PC-9 (cell line): Measurements from ENCODE around the gene UBXN4. TPM values are rescaled to one million over a fixed set of nuclear protein-coding genes. Genes with fewer than 3 reads are reported as not detected.

Experiments used
- BruUV-seq: library from RNA; stranded (reverse); fragments of 400-500 nt; replicated peaks from 2 replicates; lab custom pipeline; 2021; lab: Mats Ljungman, UMichigan
- CTCF ChIA-PET: fragments of 300-600 bp; sonication (Branson Sonifier 250); formaldehyde crosslinking; loops from one replicate; lab custom pipeline; 2022; ENCODE audit warnings: antibody characterized with exemption; lab: Charles Lee
- POLR2A ChIA-PET: fragments of 300-600 bp; sonication (Branson Sonifier 250); formaldehyde crosslinking; loops from one replicate; lab custom pipeline; 2022; ENCODE audit warnings: antibody characterized with exemption; ENCODE audit not compliant: unreplicated experiment; lab: Charles Lee
- DNase-seq, 2 experiments: peaks; one replicate each; pipeline versions ENCODE4 v3.0.0 to v3.0.0-alpha.2; 2015 to 2022; ENCODE audit warnings: mixed read lengths in 1 of 2
- H2AFZ ChIP-seq: fragments of 200-600 bp; sonication (generic); 2 replicates; pipeline ENCODE4 v1.8.1; 2017; ENCODE audit warnings: antibody characterized with exemption
- H3F3A ChIP-seq: fragments of 200-600 bp; sonication (generic); 2 replicates; pipeline ENCODE4 v1.8.1; 2017; ENCODE audit warnings: antibody characterized with exemption, mild to moderate bottlenecking, low read depth; ENCODE audit not compliant: insufficient read depth
- H3K27ac ChIP-seq: fragments of 200-600 bp; sonication (generic); 2 replicates; pipeline ENCODE4 v1.6.1; 2016; ENCODE audit warnings: mixed run types
- H3K27me3 ChIP-seq: fragments of 200-600 bp; sonication (generic); 2 replicates; pipeline ENCODE4 v1.6.1; 2016; ENCODE audit warnings: low read depth, mixed run types; ENCODE audit not compliant: insufficient read depth
- H3K36me3 ChIP-seq: fragments of 200-600 bp; sonication (generic); 2 replicates; pipeline ENCODE4 v1.6.1; 2016; ENCODE audit warnings: low read depth, mixed run types
- H3K4me1 ChIP-seq: fragments of 200-600 bp; sonication (generic); replicated peaks from 2 replicates; pipeline ENCODE4 v1.6.1; 2016; ENCODE audit warnings: mixed run types; ENCODE audit not compliant: insufficient read depth
- H3K4me2 ChIP-seq: fragments of 200-600 bp; sonication (generic); 2 replicates; pipeline ENCODE4 v1.6.1; 2017; ENCODE audit warnings: mixed run types
- H3K4me3 ChIP-seq: fragments of 200-600 bp; sonication (generic); 2 replicates; pipeline ENCODE4 v1.6.1; 2016; ENCODE audit warnings: mixed run types
- H3K79me2 ChIP-seq: fragments of 200-600 bp; sonication (generic); 2 replicates; pipeline ENCODE4 v1.6.1; 2017; ENCODE audit warnings: low read depth, mixed run types
- H3K9me2 ChIP-seq: fragments of 200-600 bp; sonication (generic); 2 replicates; pipeline ENCODE4 v1.8.1; 2017; ENCODE audit warnings: mild to moderate bottlenecking; ENCODE audit not compliant: insufficient read depth
- H3K9me3 ChIP-seq: fragments of 200-600 bp; sonication (generic); 2 replicates; pipeline ENCODE4 v1.8.1; 2016; ENCODE audit warnings: low read depth; ENCODE audit not compliant: insufficient read depth
- H4K20me1 ChIP-seq: fragments of 200-600 bp; sonication (generic); 2 replicates; pipeline ENCODE4 v1.8.1; 2017; ENCODE audit not compliant: insufficient read depth
- EZH2 ChIP-seq: fragments of 200-600 bp; sonication (generic); IDR thresholded peaks from 2 replicates; pipeline ENCODE4 v1.8.0; 2017; ENCODE audit warnings: antibody characterized with exemption, low read depth
- intact Hi-C: fragments of 100-400 bp; cut with micrococcal nuclease; formaldehyde crosslinking; loops from one replicate; pipeline ENCODE4 v1.10.0; 2022; ENCODE audit not compliant: unreplicated experiment
- total RNA-seq: library from RNA; stranded (reverse); gene quantifications from 2 replicates; pipeline ENCODE4 v1.2.3, GENCODE V29; 2021
- TF ChIP-seq, protein P1 (sequence below): fragments of 200-600 bp; sonication (generic); conservative IDR thresholded peaks from 2 replicates; pipeline ENCODE4 v1.6.1; 2017; ENCODE audit warnings: mixed run types, antibody characterized with exemption, mild to moderate bottlenecking, moderate library complexity

Gene UBXN4
- total RNA-seq, 1 experiment from 2014 or later: 95.0 TPM

DNA sequence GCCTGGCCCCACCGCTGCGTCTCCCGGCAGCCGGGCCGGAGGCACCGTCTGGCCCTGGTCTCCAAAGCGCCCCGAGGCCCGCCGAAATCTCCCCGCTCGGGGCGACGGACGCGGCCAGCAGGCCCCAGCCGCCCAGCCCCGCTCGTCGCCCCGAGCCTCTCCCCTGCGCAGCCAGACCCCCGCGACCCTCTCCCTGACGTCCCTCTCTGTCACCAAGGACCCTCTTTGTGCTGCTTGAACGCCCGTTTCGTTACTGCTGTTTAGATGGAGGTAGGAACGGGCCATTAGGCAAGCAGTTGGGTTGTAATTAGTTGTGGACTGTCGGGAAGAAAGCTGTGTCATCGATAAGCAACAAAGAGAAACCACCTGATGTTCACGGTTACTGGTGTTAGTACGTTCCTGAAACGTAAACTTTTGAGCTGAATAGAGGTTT, 686 bp downstream of the UBXN4 start:
- Histone ChIP-seq H3K9me2 (no peaks in the 10 kb centered on the region; the same call in 1 of the 2 replicates), H3K4me1 (peaks cover 18% of the 10 kb centered on the region), H3K79me2 (peaks cover 56% of the 10 kb centered on the region), H3K27ac (peak overlapping the region; percentile 86), H2AFZ (peak overlapping the region; percentile 90), H3K36me3 (peaks cover 5% of the 10 kb centered on the region), H3K4me2 (peak overlapping the region; percentile 99), H4K20me1 (peaks cover 27% of the 10 kb centered on the region), H3F3A (no peaks in the 10 kb centered on the region), H3K4me3 (peak overlapping the region; percentile 99), H3K27me3 (no peaks in the 10 kb centered on the region), H3K9me3 (no peaks in the 10 kb centered on the region)
- intact Hi-C loops: loop anchor here (5.0 to 10.0 kb wide), 2 partner anchors 45 to 208 kb away; partner anchors contain the start of genes R3HDM1 and ZRANB3
- ChIA-PET POLR2A (interaction anchor here (0.6 kb wide), 1 partner anchor 37 kb away, joined by 3 read pairs; no protein-coding TSS in a partner anchor), CTCF (no interaction called here)
- no peak for TF ChIP-seq EZH2
- TF ChIP-seq, protein P1, sequence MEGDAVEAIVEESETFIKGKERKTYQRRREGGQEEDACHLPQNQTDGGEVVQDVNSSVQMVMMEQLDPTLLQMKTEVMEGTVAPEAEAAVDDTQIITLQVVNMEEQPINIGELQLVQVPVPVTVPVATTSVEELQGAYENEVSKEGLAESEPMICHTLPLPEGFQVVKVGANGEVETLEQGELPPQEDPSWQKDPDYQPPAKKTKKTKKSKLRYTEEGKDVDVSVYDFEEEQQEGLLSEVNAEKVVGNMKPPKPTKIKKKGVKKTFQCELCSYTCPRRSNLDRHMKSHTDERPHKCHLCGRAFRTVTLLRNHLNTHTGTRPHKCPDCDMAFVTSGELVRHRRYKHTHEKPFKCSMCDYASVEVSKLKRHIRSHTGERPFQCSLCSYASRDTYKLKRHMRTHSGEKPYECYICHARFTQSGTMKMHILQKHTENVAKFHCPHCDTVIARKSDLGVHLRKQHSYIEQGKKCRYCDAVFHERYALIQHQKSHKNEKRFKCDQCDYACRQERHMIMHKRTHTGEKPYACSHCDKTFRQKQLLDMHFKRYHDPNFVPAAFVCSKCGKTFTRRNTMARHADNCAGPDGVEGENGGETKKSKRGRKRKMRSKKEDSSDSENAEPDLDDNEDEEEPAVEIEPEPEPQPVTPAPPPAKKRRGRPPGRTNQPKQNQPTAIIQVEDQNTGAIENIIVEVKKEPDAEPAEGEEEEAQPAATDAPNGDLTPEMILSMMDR: no peak
- no TSS peak for BruUV-seq
- peak; percentile 29 to 54 for DNase-seq

DNA sequence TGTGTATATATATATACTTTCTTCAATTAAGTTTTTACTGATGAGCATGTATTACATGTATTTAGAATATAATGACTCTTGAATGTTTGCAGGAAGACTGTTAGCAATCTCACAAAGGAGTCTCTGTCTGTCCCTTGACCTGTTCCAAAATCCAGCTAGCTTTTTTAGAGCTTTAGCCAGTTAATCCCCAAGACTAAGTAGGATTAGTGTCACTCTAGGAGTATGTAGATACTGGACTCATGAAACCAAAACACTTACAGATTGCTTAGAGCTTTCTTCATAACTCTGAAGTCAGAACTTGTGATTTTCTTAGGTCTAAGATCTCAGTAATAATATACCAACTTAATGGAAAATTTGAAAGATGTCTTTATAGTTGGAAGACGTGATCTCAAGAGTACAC, 2.2 kb downstream of the UBXN4 start:
- H3K27me3 ChIP-seq: no peaks in the 10 kb centered on the region
- peaks cover 18% of the 10 kb centered on the region for H3K4me1 ChIP-seq
- no peaks in the 10 kb centered on the region; the same call in 1 of the 2 replicates for H3K9me2 ChIP-seq
- TF ChIP-seq EZH2: no peak
- TF ChIP-seq, protein P1: no peak
- ChIA-PET CTCF (no interaction called here), POLR2A (interaction anchor here (0.6 kb wide), 1 partner anchor 95 kb away, joined by 7 read pairs; no protein-coding TSS in a partner anchor)
- peaks cover 58% of the 10 kb centered on the region for H3K79me2 ChIP-seq
- H2AFZ ChIP-seq: no peak overlapping the region
- no peak for DNase-seq
- H3K9me3 ChIP-seq: no peaks in the 10 kb centered on the region
- no TSS peak for BruUV-seq
- peak overlapping the region; percentile 99 for H3K4me2 ChIP-seq
- H3F3A ChIP-seq: no peaks in the 10 kb centered on the region
- intact Hi-C loops: loop anchor here (5.0 to 10.0 kb wide), 2 partner anchors 43 to 209 kb away; partner anchors contain the start of genes R3HDM1 and ZRANB3
- H3K27ac ChIP-seq: no peak overlapping the region
- peaks cover 34% of the 10 kb centered on the region for H4K20me1 ChIP-seq
- peak overlapping the region; percentile 99 for H3K4me3 ChIP-seq
- peaks cover 5% of the 10 kb centered on the region for H3K36me3 ChIP-seq

DNA sequence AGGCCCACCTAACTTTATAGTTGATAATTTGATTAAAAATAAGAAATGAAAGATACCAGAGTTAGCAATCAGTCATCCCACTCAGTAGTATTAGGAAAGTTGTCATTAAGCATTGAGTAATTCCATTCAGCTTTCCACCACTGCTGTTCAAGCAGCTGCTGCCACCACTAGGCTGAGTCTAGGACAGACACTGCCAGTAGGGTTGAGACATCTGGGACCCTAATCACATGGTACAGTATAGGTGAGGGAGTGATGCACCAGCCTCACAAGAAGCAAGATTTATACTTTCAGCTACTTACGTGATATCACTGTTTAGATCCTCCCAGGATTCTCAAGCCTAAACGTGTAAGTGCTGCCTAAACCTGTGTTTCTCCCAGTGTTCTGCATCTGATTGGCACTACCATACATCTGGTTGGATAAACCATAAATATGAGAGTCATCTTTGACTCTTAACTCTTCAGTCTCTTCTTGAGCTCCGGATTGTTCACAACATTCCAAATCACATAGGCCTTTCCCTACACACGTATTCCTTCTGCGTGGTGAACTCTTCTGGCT, 3.2 kb downstream of the UBXN4 start:
- BruUV-seq: no TSS peak
- Histone ChIP-seq H3K4me2 (0 out of 2 replicates have a peak overlapping the region, but pooled peaks have one; percentile 99), H3K27ac (no peak overlapping the region), H3K4me1 (peaks cover 18% of the 10 kb centered on the region), H3K4me3 (no peak overlapping the region; the same call in 1 of the 2 replicates), H3K9me3 (no peaks in the 10 kb centered on the region), H3F3A (no peaks in the 10 kb centered on the region), H3K36me3 (peaks cover 8% of the 10 kb centered on the region), H3K27me3 (no peaks in the 10 kb centered on the region), H4K20me1 (peaks cover 34% of the 10 kb centered on the region), H3K79me2 (peaks cover 58% of the 10 kb centered on the region), H3K9me2 (no peaks in the 10 kb centered on the region; the same call in 1 of the 2 replicates), H2AFZ (no peak overlapping the region)
- TF ChIP-seq, protein P1: no peak
- no peak for TF ChIP-seq EZH2
- DNase-seq: no peak
- ChIA-PET CTCF (no interaction called here), POLR2A (no interaction called here)
- intact Hi-C loops: loop anchor here (5.0 to 10.0 kb wide), 2 partner anchors 42 to 210 kb away; partner anchors contain the start of genes R3HDM1 and ZRANB3
